GM12873 (cell line): ENCODE results near the gene RNASE9.

Experiments
- TF ChIP-seq, protein P1 (sequence below): IDR thresholded peaks from 2 replicates; pipeline ENCODE4 v1.5.1; 2012; ENCODE audit warnings: low read depth, mild to moderate bottlenecking, moderate library complexity, low read length, control low read depth; ENCODE audit not compliant: insufficient read depth; ENCODE audit errors: missing control alignments

The RNASE9 gene

DNA sequence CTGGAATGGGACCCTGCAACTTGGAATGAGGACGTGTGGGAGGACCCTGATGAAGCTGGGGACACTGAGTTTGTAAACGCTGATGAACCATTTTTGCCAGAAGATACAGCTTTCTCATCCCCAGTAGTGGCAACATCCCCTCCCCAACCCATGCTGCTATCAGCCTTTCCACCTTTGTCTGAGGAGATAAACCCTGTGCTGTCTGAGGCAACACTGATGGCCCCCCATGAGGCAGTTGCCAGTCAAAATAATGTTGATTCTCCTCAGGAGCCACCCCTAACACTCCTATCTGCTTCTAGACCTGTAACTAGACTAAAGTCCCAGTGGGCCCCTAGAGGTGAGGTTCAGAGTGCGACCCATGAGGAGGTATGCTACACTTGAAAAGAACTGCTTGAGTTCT is 7.5 kb upstream of the RNASE9 start:
- TF ChIP-seq, protein P1, sequence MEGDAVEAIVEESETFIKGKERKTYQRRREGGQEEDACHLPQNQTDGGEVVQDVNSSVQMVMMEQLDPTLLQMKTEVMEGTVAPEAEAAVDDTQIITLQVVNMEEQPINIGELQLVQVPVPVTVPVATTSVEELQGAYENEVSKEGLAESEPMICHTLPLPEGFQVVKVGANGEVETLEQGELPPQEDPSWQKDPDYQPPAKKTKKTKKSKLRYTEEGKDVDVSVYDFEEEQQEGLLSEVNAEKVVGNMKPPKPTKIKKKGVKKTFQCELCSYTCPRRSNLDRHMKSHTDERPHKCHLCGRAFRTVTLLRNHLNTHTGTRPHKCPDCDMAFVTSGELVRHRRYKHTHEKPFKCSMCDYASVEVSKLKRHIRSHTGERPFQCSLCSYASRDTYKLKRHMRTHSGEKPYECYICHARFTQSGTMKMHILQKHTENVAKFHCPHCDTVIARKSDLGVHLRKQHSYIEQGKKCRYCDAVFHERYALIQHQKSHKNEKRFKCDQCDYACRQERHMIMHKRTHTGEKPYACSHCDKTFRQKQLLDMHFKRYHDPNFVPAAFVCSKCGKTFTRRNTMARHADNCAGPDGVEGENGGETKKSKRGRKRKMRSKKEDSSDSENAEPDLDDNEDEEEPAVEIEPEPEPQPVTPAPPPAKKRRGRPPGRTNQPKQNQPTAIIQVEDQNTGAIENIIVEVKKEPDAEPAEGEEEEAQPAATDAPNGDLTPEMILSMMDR: no peak

DNA sequence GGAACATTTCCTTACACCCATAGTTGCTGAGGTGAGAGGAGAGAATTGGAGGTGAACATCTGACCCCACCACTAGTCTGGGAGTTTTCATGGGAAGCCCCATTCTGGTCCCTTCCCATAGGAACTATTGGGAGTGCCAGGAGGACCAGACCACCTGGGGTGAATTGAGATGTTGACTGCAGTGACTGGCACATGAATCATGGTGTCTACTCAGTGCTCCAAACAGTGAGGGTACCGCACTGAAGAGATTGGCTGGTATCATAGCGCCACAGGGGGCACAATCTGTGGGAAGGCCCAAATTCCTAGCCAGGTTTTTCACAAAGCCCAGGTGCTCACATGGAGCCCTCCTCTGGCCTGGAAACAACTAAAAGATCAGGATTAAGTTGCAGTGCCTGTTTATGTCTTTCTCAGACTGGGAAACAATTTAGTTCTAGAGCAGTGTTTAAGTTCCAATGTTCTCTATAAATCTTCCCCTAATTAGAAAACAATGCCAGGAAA is 3.7 kb upstream of the RNASE9 start:
- TF ChIP-seq, protein P1: no peak

- TF ChIP-seq, protein P1: no peak
These were observed 3.1 kb upstream of the RNASE9 start for GRCh38 chr14:20563971-20564370.

GRCh38 chr14:20559461-20559904 is 1.4 kb downstream of the RNASE9 start:
- TF ChIP-seq, protein P1: no peak

DNA sequence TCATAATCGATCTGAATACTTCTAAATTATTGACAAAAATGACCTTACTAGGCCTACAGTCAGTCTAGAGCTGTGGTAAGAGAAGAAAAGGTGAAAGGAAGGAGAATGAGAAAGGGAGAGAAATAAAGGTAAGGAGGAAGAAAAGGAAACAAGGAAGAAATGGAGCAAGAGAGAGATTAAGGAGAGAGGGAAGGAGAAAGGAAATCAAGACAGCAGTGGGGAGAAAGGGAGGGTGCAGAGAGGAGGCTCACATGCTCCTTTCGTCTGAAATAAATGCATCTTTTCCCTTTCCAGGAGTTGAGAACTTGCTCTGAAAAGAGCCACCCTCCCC is 3.7 kb downstream of the RNASE9 start:
- TF ChIP-seq, protein P1: no peak

DNA sequence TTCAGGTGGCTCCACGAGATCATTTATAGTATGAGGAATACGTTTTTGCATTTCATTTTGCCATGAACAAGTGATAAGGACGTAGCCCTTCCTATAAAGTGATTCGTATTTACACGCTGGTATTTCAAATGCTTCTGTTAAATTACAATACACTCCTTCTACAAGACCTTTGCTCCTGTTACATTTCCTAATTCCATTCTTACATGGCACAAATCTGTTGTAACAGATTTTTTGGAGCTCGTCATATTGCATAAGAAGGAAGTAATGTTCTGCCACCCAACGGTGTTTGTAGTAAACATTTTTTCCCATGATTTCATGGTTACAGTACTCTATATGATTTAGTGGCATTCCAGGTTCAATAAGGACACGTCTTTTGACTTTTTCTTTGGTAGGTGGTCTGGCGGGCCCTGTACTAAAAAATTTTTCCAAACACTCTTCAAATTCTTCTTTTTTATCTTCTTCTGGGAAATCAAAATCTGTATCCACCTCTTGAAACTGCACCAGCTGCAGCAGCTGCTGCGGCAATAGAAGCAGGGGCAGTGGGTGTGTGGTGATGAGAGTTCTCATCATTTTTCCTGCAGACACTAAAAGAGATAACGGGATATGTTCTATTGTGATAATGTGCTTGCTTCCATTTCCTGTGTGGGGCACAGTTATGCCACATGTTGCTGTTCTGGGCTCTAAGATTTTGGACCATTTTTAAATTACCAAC is 4.2 kb downstream of the RNASE9 start:
- TF ChIP-seq, protein P1: no peak

DNA sequence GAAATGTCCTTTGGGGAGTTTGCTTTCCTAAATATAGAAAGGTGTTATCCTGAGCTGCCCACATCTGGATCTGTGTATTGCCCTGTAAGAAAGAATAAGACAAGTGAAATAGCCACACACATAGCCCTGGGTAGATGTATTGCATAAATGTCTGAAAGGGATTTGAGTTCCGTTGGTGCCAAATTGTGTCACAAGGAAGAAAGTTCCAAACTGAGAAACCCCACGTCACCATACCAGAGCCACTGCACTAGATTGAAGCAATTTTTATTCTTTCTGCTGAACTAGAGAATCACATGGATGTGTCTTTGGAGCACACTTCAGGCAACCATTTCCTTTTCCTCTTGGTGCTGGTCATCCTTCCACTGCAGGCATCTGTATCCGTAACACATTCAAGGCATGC is 5.0 kb downstream of the RNASE9 start:
- TF ChIP-seq, protein P1: no peak

DNA sequence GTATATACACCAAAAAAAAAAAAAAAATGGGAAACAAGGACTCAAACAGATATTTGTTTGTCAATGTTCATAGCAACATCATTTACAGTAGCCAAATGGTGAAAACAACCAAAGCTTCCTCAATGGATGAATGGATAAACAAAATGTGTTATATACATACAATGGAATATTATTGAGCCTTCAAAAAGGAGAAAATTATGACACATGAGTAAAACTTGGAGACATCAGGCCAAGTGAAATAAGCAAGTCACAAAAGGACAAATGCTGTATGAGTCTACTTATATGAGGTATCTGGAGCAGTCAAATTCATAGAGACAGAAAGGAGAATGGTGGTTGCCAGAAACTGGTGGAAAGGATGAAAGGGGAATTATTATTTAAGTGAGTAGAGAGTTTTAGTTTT is 7.8 kb downstream of the RNASE9 start:
- TF ChIP-seq, protein P1: no peak
